NB4 (cell line): ENCODE measurements around the gene KRT6A.

Experiments used
- MYC ChIP-seq: IDR thresholded peaks from 2 replicates; pipeline ENCODE4 v1.6.1; 2011; ENCODE audit warnings: low read depth, low read length
- POLR2A ChIP-seq: IDR thresholded peaks from 2 replicates; pipeline ENCODE4 v1.6.1; 2011; ENCODE audit warnings: mild to moderate bottlenecking; ENCODE audit not compliant: insufficient read length; ENCODE audit errors: extremely low read depth
- TF ChIP-seq, protein P1 (sequence below): IDR thresholded peaks from one replicate; pipeline ENCODE4 v1.5.1; 2012; ENCODE audit warnings: low read depth, low read length
- TF ChIP-seq, protein P2 (sequence below): IDR thresholded peaks from 2 replicates; pipeline ENCODE4 v1.6.1; 2011; ENCODE audit warnings: low read depth, low read length

DNA sequence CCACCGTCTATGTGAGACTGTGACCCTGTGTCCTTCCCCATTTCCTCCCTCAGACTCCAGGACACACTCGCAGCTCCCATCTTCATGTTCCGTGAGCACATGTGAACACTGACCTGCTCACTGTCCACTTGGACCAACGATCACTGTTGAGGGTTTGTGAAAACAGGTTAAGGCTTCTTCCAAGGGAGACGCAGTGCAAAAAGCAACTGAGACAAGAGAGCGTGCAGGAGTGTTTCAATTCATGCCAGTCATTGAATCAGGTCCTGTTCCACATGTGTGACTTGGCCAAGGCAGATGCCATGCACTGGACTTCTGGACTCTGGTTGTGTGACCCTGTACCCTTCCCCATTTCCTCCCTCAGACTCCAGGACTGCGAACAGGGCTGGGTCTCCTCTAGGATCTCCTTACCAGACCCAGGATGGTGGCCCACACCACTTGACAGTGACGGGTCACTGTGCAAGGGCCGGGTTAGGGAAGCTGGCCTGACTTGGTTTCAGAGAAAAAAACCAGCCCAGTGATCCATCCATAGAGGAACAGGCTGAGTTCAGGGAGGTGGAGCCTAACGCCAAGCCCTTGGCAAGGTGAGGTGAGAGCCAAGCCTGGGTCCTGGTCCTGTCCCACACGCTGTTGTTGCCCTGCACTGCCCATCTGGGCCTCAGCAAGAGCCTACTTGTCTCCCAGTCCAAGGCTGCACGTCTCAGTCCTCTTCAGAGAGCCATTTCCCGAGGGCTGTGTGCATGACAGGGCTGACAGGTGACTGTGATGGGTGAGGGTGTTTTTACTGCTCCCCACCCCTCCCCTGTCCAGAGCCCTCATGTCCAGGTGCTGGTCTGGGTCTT lies 32.8 kb upstream of the KRT6A start:
- TF ChIP-seq, protein P1, sequence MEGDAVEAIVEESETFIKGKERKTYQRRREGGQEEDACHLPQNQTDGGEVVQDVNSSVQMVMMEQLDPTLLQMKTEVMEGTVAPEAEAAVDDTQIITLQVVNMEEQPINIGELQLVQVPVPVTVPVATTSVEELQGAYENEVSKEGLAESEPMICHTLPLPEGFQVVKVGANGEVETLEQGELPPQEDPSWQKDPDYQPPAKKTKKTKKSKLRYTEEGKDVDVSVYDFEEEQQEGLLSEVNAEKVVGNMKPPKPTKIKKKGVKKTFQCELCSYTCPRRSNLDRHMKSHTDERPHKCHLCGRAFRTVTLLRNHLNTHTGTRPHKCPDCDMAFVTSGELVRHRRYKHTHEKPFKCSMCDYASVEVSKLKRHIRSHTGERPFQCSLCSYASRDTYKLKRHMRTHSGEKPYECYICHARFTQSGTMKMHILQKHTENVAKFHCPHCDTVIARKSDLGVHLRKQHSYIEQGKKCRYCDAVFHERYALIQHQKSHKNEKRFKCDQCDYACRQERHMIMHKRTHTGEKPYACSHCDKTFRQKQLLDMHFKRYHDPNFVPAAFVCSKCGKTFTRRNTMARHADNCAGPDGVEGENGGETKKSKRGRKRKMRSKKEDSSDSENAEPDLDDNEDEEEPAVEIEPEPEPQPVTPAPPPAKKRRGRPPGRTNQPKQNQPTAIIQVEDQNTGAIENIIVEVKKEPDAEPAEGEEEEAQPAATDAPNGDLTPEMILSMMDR = no peak
- no peak for TF ChIP-seq MYC
- no peak for TF ChIP-seq POLR2A
- TF ChIP-seq, protein P2, sequence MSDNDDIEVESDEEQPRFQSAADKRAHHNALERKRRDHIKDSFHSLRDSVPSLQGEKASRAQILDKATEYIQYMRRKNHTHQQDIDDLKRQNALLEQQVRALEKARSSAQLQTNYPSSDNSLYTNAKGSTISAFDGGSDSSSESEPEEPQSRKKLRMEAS = no peak
